Spleen (tissue), 11 donors: ENCODE results near the gene MYO1D. TPM values are rescaled to one million over a fixed set of nuclear protein-coding genes. Genes with fewer than 3 reads are reported as not detected.
"Not testable (repeated sequence)": the region's sequence is repeated elsewhere in the genome, so short reads cannot be mapped to it uniquely, and the experiment has no call there.

Source experiments
- DNase-seq: peaks from one replicate; pipeline ENCODE4 v3.0.0-alpha.2; 2020
- H3K27ac ChIP-seq, 8 donors: fragments of 200-600 bp; sonication (generic) in 7 of 8; 1 replicate in 4 of 8; 2 replicates in 4 of 8; pipeline versions ENCODE4 v1.5.0 to v1.8.0; 2016 to 2021; ENCODE audit warnings: inconsistent platforms in 4 of 8, mild to moderate bottlenecking in 4 of 8, moderate library complexity in 1 of 8
- H3K27me3 ChIP-seq, 7 donors: fragments of 200-600 bp; sonication (generic) in 6 of 7; replicated peaks in 1 of 7; 1 replicate in 4 of 7; 2 replicates in 3 of 7; pipeline versions ENCODE4 v1.5.0 to v1.8.0; 2016 to 2021; ENCODE audit warnings: inconsistent platforms in 3 of 7, mild to moderate bottlenecking in 1 of 7
- H3K36me3 ChIP-seq, 6 donors: fragments of 200-600 bp; sonication (generic) in 5 of 6; 1 replicate in 4 of 6; 2 replicates in 2 of 6; pipeline versions ENCODE4 v1.5.0 to v1.8.0; 2016 to 2021; ENCODE audit warnings: inconsistent platforms in 2 of 6
- H3K4me1 ChIP-seq, 6 donors: fragments of 200-600 bp; sonication (generic) in 5 of 6; 1 replicate in 3 of 6; 2 replicates in 3 of 6; pipeline versions ENCODE4 v1.5.0 to v1.8.0; 2016 to 2021; ENCODE audit warnings: inconsistent platforms in 3 of 6
- H3K4me3 ChIP-seq, 8 donors: fragments of 200-600 bp; sonication (generic) in 7 of 8; 1 replicate in 4 of 8; 2 replicates in 4 of 8; pipeline versions ENCODE4 v1.5.0 to v1.8.0; 2016 to 2021; ENCODE audit warnings: inconsistent platforms in 4 of 8, mild to moderate bottlenecking in 4 of 8, moderate library complexity in 2 of 8
- H3K9me3 ChIP-seq, 8 donors: fragments of 200-600 bp; sonication (generic) in 7 of 8; 1 replicate in 4 of 8; 2 replicates in 4 of 8; pipeline versions ENCODE4 v1.5.0 to v1.8.0; 2016 to 2021; ENCODE audit warnings: inconsistent platforms in 4 of 8
- CTCF ChIP-seq, 11 experiments: fragments of 200-600 bp in 7 of 11; fragments of 450-650 bp in 4 of 11; sonication (generic) in 4 of 11; IDR thresholded peaks in 8 of 11; conservative IDR thresholded peaks in 3 of 11; 1 replicate in 7 of 11; 2 replicates in 4 of 11; pipeline versions ENCODE4 v1.4.0 to v1.8.0; 2016 to 2021; ENCODE audit warnings: antibody characterized with exemption in 11 of 11, inconsistent platforms in 4 of 11, mild to moderate bottlenecking in 1 of 11
- POLR2A ChIP-seq, 3 donors: fragments of 450-650 bp; IDR thresholded peaks; one replicate each; pipeline ENCODE4 v1.5.1; 2017; ENCODE audit warnings: antibody characterized with exemption in 3 of 3, mild to moderate bottlenecking in 1 of 3
- POLR2AphosphoS5 ChIP-seq, 3 donors: sonication (generic); formaldehyde crosslinking; IDR thresholded peaks; one replicate each; pipeline ENCODE4 v1.5.1; 2017; ENCODE audit warnings: antibody characterized with exemption in 3 of 3
- WGBS, 5 donors: extraction: QIAGEN DNeasy Blood & Tissue Kit in 3 of 5; methylation state at CpG; one replicate each; pipeline versions ENCODE4 v1.1.5 to v1.1.7; 2013 to 2018; 5-methylcytosine and 5-hydroxymethylcytosine counted together
- intact Hi-C: fragments of 100-400 bp; cut with DNase I; formaldehyde crosslinking; loops from one replicate; pipeline ENCODE4 v1.15.0; 2023; ENCODE audit warnings: low total_unique reads
- polyA plus RNA-seq, 3 donors: library from polyadenylated mRNA; stranded (reverse); fragments of 200-250 nt; gene quantifications; one replicate each; pipeline ENCODE4 v1.2.1, GENCODE V29; 2013
- total RNA-seq, 7 donors: library from RNA; depleted of rRNA in 3 of 7; stranded (reverse); fragments of >200 nt in 3 of 7; fragmentation: NEBNext Ultra II Directional in 4 of 7; extraction: Animal tissue kit (Norgen Biotek cat#: 25700) in 4 of 7; gene quantifications; one replicate each; pipeline versions ENCODE4 v1.1.0 to v1.2.1, GENCODE V29; 2016 to 2021
- donor health status: healthy with polysubstance abuse.
- donor health status: DM: no; HTN: no; CAD: no; lungs with moderate emphysema.
- donor health status: DM: no; HTN: no; CAD: no.
- donor health status: Bipolar disorder and iron deficiency.
- donor health status: healthy.
- donor health status: DM: no; HTN: no; CAD: no.
- donor health status: DM: yes; HTN: yes; CAD: no.

The MYO1D gene
- total and polyA plus RNA-seq, 10 donors = 2.3 to 36.4 (median 23.4) TPM

DNA sequence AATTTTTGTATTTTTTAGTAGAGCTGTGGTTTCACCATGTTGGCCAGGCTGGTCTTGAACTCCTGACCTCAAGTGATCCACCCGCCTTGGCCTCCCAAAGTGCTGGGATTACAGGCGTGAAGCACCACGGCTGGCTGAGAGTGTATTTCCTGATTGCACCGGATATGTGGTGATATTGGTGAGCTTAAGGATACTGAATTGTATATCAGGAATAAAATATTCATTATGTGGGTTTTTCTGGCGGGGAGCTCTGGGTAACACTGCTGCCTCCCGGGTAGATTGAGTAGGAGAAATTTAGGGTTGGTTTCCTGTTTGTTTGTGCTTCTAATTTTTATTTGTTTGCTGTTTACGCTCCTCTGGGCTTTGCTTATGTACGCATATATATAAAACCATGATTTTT is 43.4 kb upstream of the MYO1D start:
- no peaks in the 10 kb centered on the region for H3K4me1 ChIP-seq
- TF ChIP-seq POLR2AphosphoS5 (IDR thresholded peaks at IDR 0.05) (no peak), CTCF (IDR thresholded peaks at IDR 0.05 in 8 of 11, conservative IDR thresholded peaks at IDR 0.05 in 3 of 11) (no peak), POLR2A (IDR thresholded peaks at IDR 0.05) (no peak)
- no peaks in the 10 kb centered on the region for H3K36me3 ChIP-seq
- no peak overlapping the region for H3K4me3 ChIP-seq
- 60 to 78% (median 68%) methylated on average over 8 of the region's 8 CpGs for WGBS, 5 donors
- intact Hi-C loops = no loop called here
- H3K9me3 ChIP-seq = no peaks in the 10 kb centered on the region
- no peaks in the 10 kb centered on the region for H3K27me3 ChIP-seq
- no peak for DNase-seq
- no peak overlapping the region for H3K27ac ChIP-seq

DNA sequence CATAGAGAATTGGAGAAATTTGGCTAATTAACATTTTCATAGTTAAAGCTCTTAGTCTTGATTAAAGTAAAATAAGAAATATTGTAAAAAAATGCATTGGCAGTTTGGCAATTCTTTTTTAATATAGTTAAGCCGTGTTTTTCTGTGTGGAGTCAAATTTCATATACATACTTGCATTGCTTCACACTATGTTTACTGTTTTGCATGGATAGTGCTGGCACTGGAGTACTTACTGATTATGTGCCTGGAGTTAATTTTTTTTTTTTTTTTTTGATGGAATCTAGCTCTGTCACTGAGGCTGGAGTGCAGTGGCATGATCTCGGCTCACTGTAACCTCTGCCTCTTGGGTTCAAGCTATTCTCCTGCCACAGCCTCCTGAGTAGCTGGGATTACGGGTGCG is 43.0 kb upstream of the MYO1D start:
- intact Hi-C loops = loop anchor here (10.0 kb wide), 1 partner anchor 135 kb away; no protein-coding TSS in a partner anchor
- H3K4me1 ChIP-seq, DNase-seq: not testable (repeated sequence)

GRCh38 chr17:32917842-32918241 is 40.9 kb upstream of the MYO1D start:
- Histone ChIP-seq H3K27me3 (no peaks in the 10 kb centered on the region), H3K9me3 (no peaks in the 10 kb centered on the region), H3K27ac (no peak overlapping the region), H3K36me3 (no peaks in the 10 kb centered on the region), H3K4me3 (no peak overlapping the region), H3K4me1 (no peaks in the 10 kb centered on the region)
- no peak for DNase-seq
- TF ChIP-seq POLR2AphosphoS5 (IDR thresholded peaks at IDR 0.05) = no peak
- no peak for TF ChIP-seq POLR2A (IDR thresholded peaks at IDR 0.05)
- no peak for TF ChIP-seq CTCF (IDR thresholded peaks at IDR 0.05 in 8 of 11, conservative IDR thresholded peaks at IDR 0.05 in 3 of 11)
- WGBS, 5 donors = 77 to 84% (median 84%) methylated on average over 5 of the region's 5 CpGs
- intact Hi-C loops = loop anchor here (10.0 kb wide), 1 partner anchor 133 kb away; no protein-coding TSS in a partner anchor

More for the DNA sequence above, 43.0 kb upstream of the MYO1D start:
- WGBS, 5 donors = 88 to 96% (median 93%) methylated on average over 4 of the region's 4 CpGs
- not testable (repeated sequence) for H3K4me3 ChIP-seq, H3K36me3 ChIP-seq, H3K9me3 ChIP-seq, H3K27me3 ChIP-seq, H3K27ac ChIP-seq

GRCh38 chr17:32917081-32917480 is 40.2 kb upstream of the MYO1D start:
- Histone ChIP-seq H3K27ac (no peak overlapping the region), H3K27me3 (no peaks in the 10 kb centered on the region), H3K36me3 (no peaks in the 10 kb centered on the region), H3K4me1 (peaks cover 0 to 1% (median 0%) of the 10 kb centered on the region in 6 donors), H3K9me3 (no peaks in the 10 kb centered on the region), H3K4me3 (no peak overlapping the region)
- no peak for DNase-seq
- TF ChIP-seq CTCF (IDR thresholded peaks at IDR 0.05 in 8 of 11, conservative IDR thresholded peaks at IDR 0.05 in 3 of 11) = no peak
- TF ChIP-seq POLR2AphosphoS5 (IDR thresholded peaks at IDR 0.05) = no peak
- no peak for TF ChIP-seq POLR2A (IDR thresholded peaks at IDR 0.05)
- intact Hi-C loops = loop anchor here (10.0 kb wide), 1 partner anchor 132 kb away; no protein-coding TSS in a partner anchor

DNA sequence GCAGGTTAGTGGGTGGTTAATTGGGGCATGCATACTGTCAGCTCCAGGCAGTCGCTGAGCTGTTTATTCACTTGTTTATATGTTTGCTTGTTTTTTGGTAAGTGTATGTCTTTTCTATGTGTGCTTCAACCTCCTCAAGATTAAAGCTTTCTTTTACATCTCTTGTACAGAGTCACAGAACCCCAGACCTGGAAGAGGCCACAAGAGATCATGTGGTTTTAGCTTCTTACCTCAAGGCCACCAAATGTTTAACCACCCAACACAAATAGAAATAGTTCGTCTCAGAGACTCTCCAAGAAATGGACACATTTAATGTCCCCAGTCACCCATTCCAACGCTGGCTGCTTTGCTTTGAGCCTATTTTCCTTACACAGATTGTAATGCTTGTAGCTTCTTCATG is 39.2 kb upstream of the MYO1D start:
- WGBS, 5 donors = 57 to 83% (median 80%) methylated on average over 3 of the region's 3 CpGs
- no peak for TF ChIP-seq POLR2A (IDR thresholded peaks at IDR 0.05)
- no peak for TF ChIP-seq POLR2AphosphoS5 (IDR thresholded peaks at IDR 0.05)
- TF ChIP-seq CTCF (IDR thresholded peaks at IDR 0.05 in 8 of 11, conservative IDR thresholded peaks at IDR 0.05 in 3 of 11) = no peak
- DNase-seq = no peak
- Histone ChIP-seq H3K9me3 (no peaks in the 10 kb centered on the region), H3K27ac (no peak overlapping the region), H3K36me3 (no peaks in the 10 kb centered on the region), H3K4me3 (no peak overlapping the region), H3K4me1 (peaks cover 0 to 9% (median 0%) of the 10 kb centered on the region in 6 donors), H3K27me3 (no peaks in the 10 kb centered on the region)
- intact Hi-C loops = loop anchor here (10.0 kb wide), 1 partner anchor 131 kb away; no protein-coding TSS in a partner anchor
